Eye (tissue), 1 donor: ENCODE measurements around the gene VPS41.
A peak's percentile ranks its signal among the peaks of the same experiment; 100 is the strongest.

Source experiments
- DNase-seq: peaks from one replicate; pipeline ENCODE4 v3.0.0-alpha.2; 2015

Gene VPS41

GRCh38 chr7:38798552-38799267 lies 110.3 kb downstream of the VPS41 start:
- DNase-seq = no peak

GRCh38 chr7:38796626-38797501 lies 112.1 kb downstream of the VPS41 start:
- DNase-seq = peak; percentile 90

GRCh38 chr7:38795593-38795992 lies 113.4 kb downstream of the VPS41 start:
- no peak for DNase-seq

- DNase-seq = no peak
Observed at GRCh38 chr7:38781991-38782390, 127.0 kb downstream of the VPS41 start.

GRCh38 chr7:38777609-38778008 lies 131.4 kb downstream of the VPS41 start:
- DNase-seq = no peak

GRCh38 chr7:38775506-38776175 lies 133.3 kb downstream of the VPS41 start:
- DNase-seq = peak; percentile 72

GRCh38 chr7:38773430-38773829 lies 135.6 kb downstream of the VPS41 start:
- no peak for DNase-seq

GRCh38 chr7:38760226-38760625 lies 148.8 kb downstream of the VPS41 start:
- DNase-seq = no peak

- DNase-seq = no peak
Observed at GRCh38 chr7:38759028-38759427, 150.0 kb downstream of the VPS41 start.

- DNase-seq = no peak
Observed at GRCh38 chr7:38757931-38758330, 151.1 kb downstream of the VPS41 start.

GRCh38 chr7:38756521-38756920 lies 152.5 kb downstream of the VPS41 start:
- no peak for DNase-seq

GRCh38 chr7:38753347-38753746 lies 155.6 kb downstream of the VPS41 start:
- DNase-seq = no peak

GRCh38 chr7:38751416-38751815 lies 157.6 kb downstream of the VPS41 start:
- no peak for DNase-seq

GRCh38 chr7:38748056-38748610 lies 160.9 kb downstream of the VPS41 start:
- DNase-seq = peak; percentile 18

GRCh38 chr7:38746438-38746837 lies 162.6 kb downstream of the VPS41 start:
- DNase-seq = no peak

GRCh38 chr7:38744746-38745145 lies 164.2 kb downstream of the VPS41 start:
- no peak for DNase-seq

- no peak for DNase-seq
Observed at GRCh38 chr7:38743899-38744298, 165.1 kb downstream of the VPS41 start.

GRCh38 chr7:38740041-38740440 lies 168.9 kb downstream of the VPS41 start:
- DNase-seq = no peak

- peak; percentile 27 for DNase-seq
Observed at GRCh38 chr7:38736138-38736537, 172.9 kb downstream of the VPS41 start.

- no peak for DNase-seq
Observed at GRCh38 chr7:38731215-38731614, 177.8 kb downstream of the VPS41 start.

- no peak for DNase-seq
Observed at GRCh38 chr7:38728145-38728544, 180.8 kb downstream of the VPS41 start.

- DNase-seq = no peak
Observed at GRCh38 chr7:38727184-38727940, 181.6 kb downstream of the VPS41 start.

GRCh38 chr7:38723327-38723726 lies 185.7 kb downstream of the VPS41 start:
- no peak for DNase-seq
